Omental fat pad (tissue), 4 donors: ENCODE results near the gene HIF1A. TPM values are rescaled to one million over a fixed set of nuclear protein-coding genes. Genes with fewer than 3 reads are reported as not detected.
"Not testable (repeated sequence)": the region's sequence is repeated elsewhere in the genome, so short reads cannot be mapped to it uniquely, and the experiment has no call there.

Experiments
- ATAC-seq: fragments of 150-250 bp; one replicate; pipeline ENCODE4 v1.9.1; 2016; ENCODE audit warnings: mild to moderate bottlenecking, moderate library complexity; ENCODE audit not compliant: low FRiP score
- DNase-seq: peaks from one replicate; pipeline ENCODE4 v3.0.0-alpha.2; 2019; ENCODE audit warnings: low spot score
- CTCF ChIP-seq, 3 donors: fragments of 450-650 bp; IDR thresholded peaks; one replicate each; pipeline ENCODE4 v1.5.1; 2016 to 2017; ENCODE audit warnings: antibody characterized with exemption in 3 of 3, mild to moderate bottlenecking in 3 of 3, moderate library complexity in 2 of 3
- total RNA-seq, 4 donors: library from RNA; depleted of rRNA; stranded (reverse); fragments of >200 nt; gene quantifications; one replicate each; pipeline ENCODE4 v1.1.0, GENCODE V29; 2016

HIF1A gene
- total RNA-seq, 4 donors from 2014 or later, result 95.2 to 550 (median 159) TPM

GRCh38 chr14:61652526-61653262, 42.6 kb upstream of the HIF1A start:
- DNase-seq, result no peak
- no peak for TF ChIP-seq CTCF (IDR thresholded peaks at IDR 0.05)

DNA sequence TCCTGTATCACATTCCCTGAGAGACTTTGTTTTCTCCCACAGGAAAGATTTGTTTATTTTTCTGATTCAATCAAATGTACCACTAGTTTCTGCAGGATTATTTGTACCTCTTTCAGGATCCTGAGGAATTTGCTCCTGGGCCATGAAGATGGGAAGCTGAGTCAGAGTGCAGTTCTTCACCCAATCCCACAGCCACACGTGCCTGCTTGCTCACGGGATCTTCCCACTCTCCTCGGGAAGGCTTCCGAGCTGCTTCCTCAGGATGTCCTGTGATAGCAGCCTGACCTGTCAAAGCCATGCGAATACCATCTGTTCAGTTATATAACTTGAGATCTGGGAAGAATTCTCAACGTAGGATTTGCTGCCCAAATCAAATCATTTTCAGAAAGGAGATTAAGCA, 41.8 kb upstream of the HIF1A start:
- ATAC-seq (peak; percentile 81), DNase-seq (no peak)
- TF ChIP-seq CTCF (IDR thresholded peaks at IDR 0.05), result no peak

More at GRCh38 chr14:61652526-61653262, 42.6 kb upstream of the HIF1A start:
- no peak for ATAC-seq

DNA sequence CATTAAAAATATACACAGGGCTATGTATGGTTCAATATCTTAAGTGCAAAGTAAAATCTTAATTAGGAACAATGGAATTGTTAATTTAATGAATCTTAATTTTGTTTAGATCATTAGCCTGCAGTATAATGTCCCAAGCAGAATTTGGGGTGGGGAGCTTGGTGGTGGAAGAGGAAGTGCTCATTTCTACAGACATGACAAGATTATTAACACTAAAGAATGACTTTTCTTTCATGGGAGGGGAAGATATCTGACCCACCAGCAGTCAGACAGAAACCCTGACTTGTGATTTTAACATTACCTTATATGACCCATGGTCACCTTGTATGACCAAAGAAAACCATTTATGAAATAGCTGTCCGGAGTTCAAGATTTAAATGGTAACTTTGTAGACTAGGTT, 41.3 kb upstream of the HIF1A start:
- TF ChIP-seq CTCF (IDR thresholded peaks at IDR 0.05), result no peak
- no peak for ATAC-seq
- DNase-seq, result no peak

GRCh38 chr14:61655777-61656176, 39.5 kb upstream of the HIF1A start:
- TF ChIP-seq CTCF (IDR thresholded peaks at IDR 0.05), result no peak
- DNase-seq (no peak), ATAC-seq (no peak)

- TF ChIP-seq CTCF (IDR thresholded peaks at IDR 0.05), result no peak
- ATAC-seq (no peak), DNase-seq (no peak)
Measured at GRCh38 chr14:61656341-61656740, 39.0 kb upstream of the HIF1A start.

- not testable (repeated sequence) for ATAC-seq, DNase-seq
Measured at GRCh38 chr14:61658111-61658510, 37.2 kb upstream of the HIF1A start.

- ATAC-seq (no peak), DNase-seq (no peak)
- TF ChIP-seq CTCF (IDR thresholded peaks at IDR 0.05), result no peak
Measured at GRCh38 chr14:61659582-61659981, 35.7 kb upstream of the HIF1A start.
